Activated B cell treated with CpG ODN at 0.5 μM for 24 hours (primary cell): ENCODE results near the gene BNIPL. TPM values are rescaled to one million over a fixed set of nuclear protein-coding genes. Genes with fewer than 3 reads are reported as not detected.

Experiments
- ATAC-seq: fragments of 200-7000 bp; cut with Tn5 transposase; one replicate; pipeline ENCODE4 v1.10.0; 2021; ENCODE audit warnings: low read depth, mild to moderate bottlenecking, moderate library complexity
- CTCF ChIA-PET: fragments of 350-600 bp; sonication (Branson Sonifier 250); formaldehyde crosslinking; loops from one replicate; lab custom pipeline; 2021; ENCODE audit warnings: antibody characterized with exemption; lab: Charles Lee
- POLR2A ChIA-PET: fragments of 350-600 bp; sonication (Branson Sonifier 250); formaldehyde crosslinking; loops from one replicate; lab custom pipeline; 2021; ENCODE audit warnings: antibody characterized with exemption; lab: Charles Lee
- DNase-seq: peaks from one replicate; pipeline ENCODE4 v3.0.0; 2022
- H3K27ac Mint-ChIP-seq: one replicate; pipeline ENCODE4 v1.8.0; 2020; ENCODE audit warnings: mixed read lengths
- H3K27me3 Mint-ChIP-seq: one replicate; pipeline ENCODE4 v1.8.0; 2021; ENCODE audit warnings: mixed read lengths
- H3K36me3 Mint-ChIP-seq: one replicate; pipeline ENCODE4 v1.8.0; 2021; ENCODE audit warnings: low read depth, mixed read lengths
- H3K4me1 Mint-ChIP-seq: one replicate; pipeline ENCODE4 v1.8.0; 2021; ENCODE audit warnings: mixed read lengths
- H3K4me3 Mint-ChIP-seq: one replicate; pipeline ENCODE4 v1.8.0; 2020; ENCODE audit warnings: mild to moderate bottlenecking, mixed read lengths
- H3K9me3 Mint-ChIP-seq: one replicate; pipeline ENCODE4 v1.8.0; 2020; ENCODE audit warnings: mixed read lengths
- intact Hi-C: fragments of 100-400 bp; cut with micrococcal nuclease; formaldehyde crosslinking; loops from one replicate; pipeline ENCODE4 v1.15.1; 2024
- total RNA-seq: library from RNA; stranded (reverse); gene quantifications from 2 replicates; pipeline ENCODE4 v1.2.3, GENCODE V29; 2022
- TF ChIP-seq, protein P1 (sequence below): fragments of 200-600 bp; IDR thresholded peaks from one replicate; pipeline ENCODE4 v1.8.0; 2022; ENCODE audit warnings: antibody characterized with exemption, mild to moderate bottlenecking

BNIPL gene
- total RNA-seq, 1 donor from 2014 or later, result 1.00 TPM

DNA sequence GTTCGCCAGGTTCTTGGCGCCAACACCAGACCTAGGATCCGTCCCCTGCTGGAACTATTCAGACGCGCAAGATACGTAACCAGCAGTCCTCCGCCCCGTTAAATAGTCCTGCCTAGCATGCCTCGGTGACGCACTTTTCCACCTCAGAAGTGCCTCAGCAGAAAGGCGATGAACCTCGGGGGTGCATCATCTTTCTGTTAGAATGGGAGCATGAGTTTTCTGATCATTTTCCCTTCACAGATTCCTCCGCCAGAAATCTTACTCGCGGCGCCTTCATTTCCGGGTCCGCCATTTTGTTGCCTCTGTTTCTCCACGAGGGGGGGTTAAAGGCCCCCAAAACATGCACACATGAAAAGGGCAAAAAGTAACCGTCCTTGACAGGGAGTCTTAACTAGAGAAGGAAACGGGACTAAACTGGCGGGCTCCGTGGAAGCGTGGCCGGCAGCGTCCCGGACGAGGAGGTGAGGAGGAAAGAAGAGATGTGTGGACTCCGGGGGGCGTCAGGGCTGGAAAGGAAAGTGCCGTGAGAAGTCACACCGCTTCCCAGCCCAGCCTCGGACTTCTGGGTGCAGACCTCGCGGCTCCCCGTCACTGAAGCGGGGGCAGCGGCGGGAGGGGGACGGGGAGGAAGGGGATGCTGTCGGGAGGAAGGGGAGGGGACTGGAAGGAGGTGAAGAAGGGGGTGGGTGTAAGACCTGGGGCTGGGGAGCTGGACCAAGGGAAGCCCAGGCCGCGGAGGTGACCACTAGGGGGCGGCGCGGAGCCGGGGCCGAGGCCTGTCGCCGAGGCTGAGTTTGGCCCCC lies 34.3 kb downstream of the BNIPL start, which contains the start of gene GABPB2:
TSS of gene GABPB2 (plus strand) at position 288 of the 803 bp plus-strand sequence. CDS start 17,429 bp downstream, outside the sequence.
- H3K27ac Mint-ChIP-seq, result peak within 1 kb of the TSS; percentile 100
- ATAC-seq, result peak; percentile 87
- DNase-seq, result peak; percentile 89
- TF ChIP-seq, protein P1, sequence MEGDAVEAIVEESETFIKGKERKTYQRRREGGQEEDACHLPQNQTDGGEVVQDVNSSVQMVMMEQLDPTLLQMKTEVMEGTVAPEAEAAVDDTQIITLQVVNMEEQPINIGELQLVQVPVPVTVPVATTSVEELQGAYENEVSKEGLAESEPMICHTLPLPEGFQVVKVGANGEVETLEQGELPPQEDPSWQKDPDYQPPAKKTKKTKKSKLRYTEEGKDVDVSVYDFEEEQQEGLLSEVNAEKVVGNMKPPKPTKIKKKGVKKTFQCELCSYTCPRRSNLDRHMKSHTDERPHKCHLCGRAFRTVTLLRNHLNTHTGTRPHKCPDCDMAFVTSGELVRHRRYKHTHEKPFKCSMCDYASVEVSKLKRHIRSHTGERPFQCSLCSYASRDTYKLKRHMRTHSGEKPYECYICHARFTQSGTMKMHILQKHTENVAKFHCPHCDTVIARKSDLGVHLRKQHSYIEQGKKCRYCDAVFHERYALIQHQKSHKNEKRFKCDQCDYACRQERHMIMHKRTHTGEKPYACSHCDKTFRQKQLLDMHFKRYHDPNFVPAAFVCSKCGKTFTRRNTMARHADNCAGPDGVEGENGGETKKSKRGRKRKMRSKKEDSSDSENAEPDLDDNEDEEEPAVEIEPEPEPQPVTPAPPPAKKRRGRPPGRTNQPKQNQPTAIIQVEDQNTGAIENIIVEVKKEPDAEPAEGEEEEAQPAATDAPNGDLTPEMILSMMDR, result peak; percentile 25
- intact Hi-C loops, result loop anchor here (1.0 to 2.0 kb wide), 11 partner anchors 11 to 212 kb away; partner anchors contain the start of genes CDC42SE1, LYSMD1, PRUNE1 and PSMD4
- no peaks in the 10 kb centered on the region for H3K9me3 Mint-ChIP-seq
- ChIA-PET POLR2A (interaction anchor here (0.5 to 3.3 kb wide), 24 partner anchors 12 to 750 kb away, joined by 3 to 98 read pairs (median 5); partner anchors contain the start of genes C1orf56, CDC42SE1, CERS2 and FALEC), CTCF (interaction anchor here (0.5 to 2.1 kb wide), 13 partner anchors 8 to 134 kb away, joined by 3 to 12 read pairs (median 3); partner anchors contain the start of genes C1orf56, CDC42SE1, MLLT11 and TNFAIP8L2)
- H3K4me1 Mint-ChIP-seq, result peaks cover 16% of the 10 kb centered on the region
- H3K36me3 Mint-ChIP-seq, result peaks cover 20% of the 10 kb centered on the region
- H3K4me3 Mint-ChIP-seq, result peak within 1 kb of the TSS; percentile 97
- H3K27me3 Mint-ChIP-seq, result no peaks in the 10 kb centered on the region

DNA sequence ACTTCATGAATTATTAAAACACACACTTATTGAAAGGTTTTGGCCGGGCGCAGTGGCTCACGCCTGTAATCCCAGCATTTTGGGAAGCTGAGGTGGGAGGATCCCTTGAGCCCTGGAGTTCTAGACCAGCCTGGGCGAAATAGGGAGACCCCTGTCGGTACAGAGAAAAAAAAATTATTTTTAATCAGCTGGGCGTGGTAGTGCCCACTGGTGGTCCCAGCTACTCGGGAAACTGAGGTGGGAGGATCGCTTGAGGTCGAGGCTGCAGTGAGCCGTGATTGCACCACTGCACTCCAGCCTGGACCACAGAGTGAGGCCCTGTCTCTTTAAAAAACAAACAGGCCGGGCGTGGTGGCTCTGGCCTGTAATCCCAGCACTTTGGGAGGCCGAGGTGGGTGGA lies 35.8 kb downstream of the BNIPL start:
- ChIA-PET POLR2A (interaction anchor here (0.5 to 3.3 kb wide), 4 partner anchors 13 to 118 kb away, joined by 3 to 98 read pairs (median 20); partner anchors contain the start of genes C1orf56, CDC42SE1, MLLT11 and VPS72), CTCF (interaction anchor here (0.7 to 2.1 kb wide), 6 partner anchors 12 to 118 kb away, joined by 3 to 12 read pairs (median 3); partner anchors contain the start of genes C1orf56, CDC42SE1, MLLT11 and TNFAIP8L2)
- H3K4me1 Mint-ChIP-seq, result peaks cover 16% of the 10 kb centered on the region
- peaks cover 21% of the 10 kb centered on the region for H3K36me3 Mint-ChIP-seq
- H3K9me3 Mint-ChIP-seq, result no peaks in the 10 kb centered on the region
- ATAC-seq (no peak), DNase-seq (no peak)
- TF ChIP-seq, protein P1, result no peak
- intact Hi-C loops, result no loop called here
- H3K27ac Mint-ChIP-seq, result no peak overlapping the region
- H3K27me3 Mint-ChIP-seq, result no peaks in the 10 kb centered on the region
- H3K4me3 Mint-ChIP-seq, result peak overlapping the region; percentile 97

DNA sequence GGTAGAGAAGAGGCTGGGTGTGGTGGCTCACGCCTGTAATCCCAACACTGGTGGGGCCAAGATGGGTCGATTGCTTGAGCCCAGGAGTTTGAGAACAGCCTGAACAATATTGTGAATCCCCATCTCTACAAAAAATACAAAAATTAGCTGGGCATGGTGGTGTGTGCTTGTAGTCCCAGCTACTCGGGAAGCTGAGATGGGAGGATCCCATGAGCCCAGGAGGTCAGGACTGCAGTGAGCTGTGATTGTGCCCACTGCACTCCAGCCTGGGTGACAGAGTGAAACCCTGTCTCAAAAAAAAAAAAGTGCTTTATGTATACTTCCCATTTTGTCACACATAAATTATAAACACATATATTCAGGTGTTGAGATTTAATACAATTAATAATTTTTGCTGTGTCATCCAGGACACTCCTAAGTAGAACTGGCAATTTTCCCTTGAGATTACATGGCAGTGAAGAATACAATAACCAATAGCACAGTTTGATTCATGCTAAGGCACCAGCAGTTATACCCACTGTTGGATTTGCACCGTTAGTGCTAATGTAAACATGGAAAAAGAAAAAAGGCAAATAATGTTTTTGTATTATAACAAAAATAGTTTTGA lies 49.7 kb downstream of the BNIPL start:
- peaks cover 6% of the 10 kb centered on the region for H3K4me1 Mint-ChIP-seq
- no peak overlapping the region for H3K27ac Mint-ChIP-seq
- intact Hi-C loops, result no loop called here
- ChIA-PET POLR2A (interaction anchor here (0.6 to 1.3 kb wide), 2 partner anchors 15 to 26 kb away, joined by 4 to 5 read pairs; partner anchors contain the start of gene CDC42SE1), CTCF (interaction anchor here (0.6 to 0.7 kb wide), 2 partner anchors 14 to 234 kb away, joined by 3 read pairs; no protein-coding TSS in a partner anchor)
- H3K27me3 Mint-ChIP-seq, result no peaks in the 10 kb centered on the region
- TF ChIP-seq, protein P1, result no peak
- no peak overlapping the region for H3K4me3 Mint-ChIP-seq
- H3K9me3 Mint-ChIP-seq, result no peaks in the 10 kb centered on the region
- H3K36me3 Mint-ChIP-seq, result peaks cover 8% of the 10 kb centered on the region
- no peak for DNase-seq
- ATAC-seq, result no peak

Other genes starting within 250 kb of the BNIPL start
- 2.1 and 3.5 TPM in 2 replicates for gene CTSK, start 228.3 kb upstream of the BNIPL start, total RNA-seq
- 35.9 and 40.5 TPM in 2 replicates for gene ARNT, start 160.0 kb upstream of the BNIPL start, total RNA-seq
- gene CTXND2, start 149.4 kb upstream of the BNIPL start, total RNA-seq, result not detected in 2 replicates
- 101 and 105 TPM in 2 replicates for gene SETDB1, start 110.2 kb upstream of the BNIPL start, total RNA-seq
- gene CERS2, start 61.8 kb upstream of the BNIPL start, total RNA-seq, result 95.5 and 106 TPM in 2 replicates
- gene ANXA9, start 54.3 kb upstream of the BNIPL start, total RNA-seq, result not detected in 2 replicates
- 8.9 and 10.7 TPM in 2 replicates for gene MINDY1, start 29.7 kb upstream of the BNIPL start, total RNA-seq
- gene PRUNE1, start 28.1 kb upstream of the BNIPL start, total RNA-seq, result 12.9 and 14.2 TPM in 2 replicates
- gene C1orf56, start 11.2 kb downstream of the BNIPL start, total RNA-seq, result 2.4 and 2.5 TPM in 2 replicates
- 139 and 148 TPM in 2 replicates for gene CDC42SE1, start 23.0 kb downstream of the BNIPL start, total RNA-seq
- gene MLLT11, start 23.8 kb downstream of the BNIPL start, total RNA-seq, result 0.59 and 0.67 TPM in 2 replicates
- 13.8 and 17.4 TPM in 2 replicates for gene GABPB2, start 34.2 kb downstream of the BNIPL start, total RNA-seq
- gene SEMA6C, start 110.0 kb downstream of the BNIPL start, total RNA-seq, result 0.59 and 0.67 TPM in 2 replicates
- gene TNFAIP8L2, start 120.1 kb downstream of the BNIPL start, total RNA-seq, result 8.5 and 9.3 TPM in 2 replicates
- 4.9 and 5.4 TPM in 2 replicates for gene LYSMD1, start 129.3 kb downstream of the BNIPL start, total RNA-seq
- 52.8 and 58.2 TPM in 2 replicates for gene SCNM1, start 129.6 kb downstream of the BNIPL start, total RNA-seq
- 3.8 and 4.4 TPM in 2 replicates for gene TMOD4, start 139.4 kb downstream of the BNIPL start, total RNA-seq
- gene VPS72, start 153.6 kb downstream of the BNIPL start, total RNA-seq, result 58.8 and 72.1 TPM in 2 replicates
- 63.2 and 77.7 TPM in 2 replicates for gene PIP5K1A, start 162.0 kb downstream of the BNIPL start, total RNA-seq
- 189 and 201 TPM in 2 replicates for gene PSMD4, start 218.1 kb downstream of the BNIPL start, total RNA-seq
- gene ZNF687, start 245.7 kb downstream of the BNIPL start, total RNA-seq, result 38.8 and 40.3 TPM in 2 replicates